ENCODE measurements around the gene GLIS1.

GLIS1 gene

DNA sequence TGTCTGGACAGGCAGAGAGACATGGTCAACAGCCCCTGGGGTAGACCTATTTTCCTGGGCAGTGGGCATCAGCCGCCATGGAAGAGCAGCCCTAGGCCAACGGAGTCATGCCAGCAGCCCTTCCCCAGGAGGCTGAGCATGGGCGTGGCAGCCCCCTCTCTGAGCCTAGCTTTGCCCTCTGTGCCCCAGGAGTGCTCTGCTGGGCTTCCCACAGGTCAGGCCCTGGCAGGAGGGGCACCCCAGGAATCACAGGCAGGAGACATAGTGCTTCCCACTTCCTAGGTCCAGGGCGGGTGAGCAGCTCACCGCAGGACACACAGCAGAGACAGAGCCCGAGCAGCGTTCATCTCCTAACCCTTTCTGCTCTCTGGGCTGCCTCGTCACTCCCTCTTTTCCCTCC, 132.8 kb downstream of the GLIS1 start:
- DNase-seq = no peak

DNA sequence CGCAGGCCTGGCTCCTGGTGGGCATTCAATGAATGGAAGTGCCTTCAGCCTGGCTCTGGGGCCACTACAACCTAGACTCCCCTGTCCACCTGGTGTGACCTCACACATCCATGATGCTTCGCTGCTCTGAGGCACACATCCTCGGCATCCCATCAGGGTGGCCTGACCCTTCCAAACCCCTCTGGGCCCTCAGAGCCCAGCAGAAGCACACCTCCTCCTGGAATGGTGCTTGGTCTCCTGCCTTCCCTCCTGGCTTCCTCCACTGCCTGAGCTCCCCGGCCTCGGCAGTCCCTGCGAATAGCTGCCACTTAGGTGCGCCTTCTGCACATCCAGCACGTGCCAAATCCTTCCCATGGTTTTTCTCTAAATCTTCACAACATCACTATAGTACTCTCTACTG, 133.8 kb downstream of the GLIS1 start:
- no peak for DNase-seq

DNA sequence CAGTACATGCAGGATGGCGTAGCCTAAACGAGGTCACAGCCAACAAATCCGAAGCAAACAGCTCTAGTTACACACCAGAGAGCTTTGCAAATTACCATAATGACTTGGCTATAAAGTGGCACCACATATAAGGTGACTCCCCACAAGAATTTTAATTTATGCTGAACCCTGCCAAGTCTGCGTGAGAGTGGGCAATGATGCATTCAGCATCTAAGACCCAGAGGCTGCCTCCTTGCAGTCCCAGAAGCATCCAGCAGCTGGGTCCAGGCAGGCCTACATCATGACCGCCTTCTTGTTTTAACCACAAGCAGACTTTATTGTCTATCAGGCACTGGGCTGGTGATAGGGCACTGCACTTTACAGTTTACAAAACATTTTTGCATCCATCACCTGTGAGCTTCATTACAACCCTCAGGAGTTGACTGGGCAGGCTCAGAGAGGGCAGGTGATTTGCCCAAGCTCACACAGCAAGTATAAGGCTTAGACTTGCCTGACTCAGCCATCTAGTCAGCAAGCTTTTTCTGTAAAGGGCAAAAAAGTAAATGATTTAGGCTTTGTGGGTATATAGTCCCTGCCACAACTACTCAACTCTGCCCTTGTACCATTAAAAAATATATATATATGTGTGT, 134.6 kb downstream of the GLIS1 start:
- DNase-seq = no peak

DNA sequence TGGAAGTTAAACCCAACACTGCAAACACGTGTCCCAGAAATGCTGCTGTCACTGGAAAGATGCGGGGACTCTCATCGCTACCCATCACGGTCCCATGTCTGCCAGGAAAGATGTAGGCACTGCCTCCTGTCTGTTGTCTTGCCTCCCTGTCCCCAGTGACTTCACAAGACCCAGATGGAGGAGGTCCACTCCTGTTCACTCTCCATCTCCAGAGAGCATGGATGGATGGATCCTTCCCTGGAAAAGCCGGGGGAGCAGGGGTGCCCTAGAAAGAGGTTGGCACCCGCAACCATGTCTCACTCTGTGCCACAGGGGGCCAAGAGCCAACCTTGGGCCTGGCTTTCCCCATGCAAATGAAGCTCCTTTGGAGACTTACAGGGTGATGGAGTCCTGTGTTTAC, 135.5 kb downstream of the GLIS1 start:
- DNase-seq = no peak

DNA sequence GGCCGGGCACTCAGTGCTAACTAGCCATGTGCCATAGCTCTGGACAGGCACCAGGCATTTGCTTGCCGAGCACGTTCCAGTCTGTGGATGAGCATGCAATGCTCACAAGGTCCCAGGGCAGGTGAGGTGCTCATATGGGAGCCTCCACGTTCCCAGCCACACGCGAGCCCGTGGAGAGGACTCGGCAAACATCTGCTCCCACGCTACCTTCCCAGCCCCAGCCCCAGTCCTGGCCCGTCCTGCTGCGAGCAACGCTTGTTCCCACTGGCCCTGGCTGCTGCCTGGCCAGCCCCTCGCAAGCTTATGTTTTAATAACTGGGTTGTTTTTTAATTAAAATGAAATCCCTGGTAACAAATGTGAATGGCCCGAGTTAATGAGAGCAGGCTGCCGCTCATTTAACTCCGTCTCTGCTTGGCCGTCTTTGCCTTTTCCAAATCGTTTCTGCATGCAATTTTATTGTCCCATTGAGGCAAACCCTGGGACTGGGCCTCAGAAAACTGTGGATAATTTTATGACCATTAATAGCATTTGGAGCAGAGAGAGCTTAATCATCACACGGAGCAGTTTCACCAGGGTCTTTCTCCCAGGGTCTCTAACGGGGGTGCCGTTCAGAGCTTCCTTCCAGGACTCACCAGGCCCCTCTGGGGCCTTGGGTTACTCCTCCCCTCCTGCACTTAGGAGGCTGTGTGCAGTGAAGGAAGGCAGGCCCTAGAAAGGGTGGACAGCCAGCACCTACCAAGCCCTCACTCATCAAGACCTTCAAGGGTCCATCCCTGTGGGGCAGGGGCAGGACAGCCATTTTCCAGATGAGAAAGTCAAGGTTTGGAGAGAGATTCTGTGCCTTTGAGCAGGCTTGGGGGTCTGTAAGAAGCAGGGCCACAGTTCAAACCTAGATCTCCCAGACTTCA, 136.8 kb downstream of the GLIS1 start:
- no peak for DNase-seq

DNA sequence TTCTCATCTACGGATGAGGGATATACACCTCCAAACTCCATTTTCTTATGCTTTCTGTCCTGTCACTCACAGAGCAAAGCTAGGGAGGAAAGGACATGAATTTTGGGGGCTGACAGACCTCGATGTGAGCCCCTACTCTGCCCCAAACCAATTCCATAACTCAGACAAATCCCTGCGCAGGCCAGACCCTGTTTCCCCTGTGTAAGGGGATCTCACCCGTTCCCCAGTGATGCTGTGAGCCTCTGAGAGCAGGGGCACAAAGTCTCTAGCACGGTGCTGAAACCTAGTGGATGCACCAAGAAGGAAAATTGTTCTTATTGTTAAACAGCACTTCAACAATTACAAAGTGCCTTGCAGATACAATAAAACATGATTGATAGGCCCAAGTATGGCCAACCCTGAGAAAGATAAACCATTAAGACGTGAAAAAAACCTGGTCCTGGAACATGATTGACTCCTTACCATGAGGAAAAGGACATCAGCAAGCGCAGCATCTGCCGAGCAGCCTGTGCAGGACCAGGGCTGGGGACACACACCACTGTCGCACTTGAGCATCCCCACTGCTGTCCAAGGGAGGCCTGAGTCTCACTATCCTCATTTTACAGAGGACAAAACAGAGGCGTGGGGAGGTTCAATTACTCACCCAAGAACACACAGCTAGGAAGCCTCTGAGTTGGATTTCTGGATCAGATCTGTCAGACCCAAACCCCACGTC, 137.8 kb downstream of the GLIS1 start:
- DNase-seq = no peak

DNA sequence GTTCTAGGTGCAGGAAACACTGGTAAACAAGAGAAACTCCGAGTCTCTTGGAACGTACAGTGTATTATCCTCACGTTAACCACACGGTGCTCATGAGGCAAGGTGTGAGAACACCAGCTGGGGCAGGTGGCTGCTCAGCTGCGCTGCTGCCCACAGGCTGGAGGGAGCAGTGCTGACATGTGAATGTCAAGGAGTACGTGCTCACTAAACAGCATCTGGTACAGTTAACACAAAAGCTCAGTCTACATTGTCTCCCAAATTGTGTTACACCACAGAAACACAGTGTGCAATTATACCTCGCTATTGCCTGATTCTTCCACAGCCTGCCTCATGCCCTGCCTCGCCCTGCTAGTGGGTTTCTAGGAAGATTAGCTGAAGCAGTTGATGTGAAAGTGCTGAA, 138.4 kb downstream of the GLIS1 start:
- DNase-seq = no peak

DNA sequence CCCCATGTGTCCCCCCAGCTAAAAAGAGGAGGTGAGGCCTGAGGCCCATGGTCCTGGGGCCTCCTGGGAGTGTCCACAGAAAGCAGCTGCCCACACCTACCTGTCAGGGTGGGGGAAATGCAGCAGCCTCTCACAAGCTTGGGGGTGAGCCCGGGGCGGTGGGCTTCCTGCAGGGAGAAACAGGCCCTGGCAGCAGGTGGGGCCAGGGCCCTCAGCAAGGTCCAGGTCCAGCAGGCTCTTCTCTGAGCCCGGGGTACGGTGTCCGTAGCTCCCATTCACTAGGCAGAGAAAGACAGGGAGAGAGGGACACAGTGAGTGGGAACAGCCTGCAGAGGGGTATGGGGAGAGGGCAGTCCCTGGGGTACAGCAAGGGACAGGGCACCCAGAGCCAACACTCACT, 139.0 kb downstream of the GLIS1 start:
- no peak for DNase-seq

DNA sequence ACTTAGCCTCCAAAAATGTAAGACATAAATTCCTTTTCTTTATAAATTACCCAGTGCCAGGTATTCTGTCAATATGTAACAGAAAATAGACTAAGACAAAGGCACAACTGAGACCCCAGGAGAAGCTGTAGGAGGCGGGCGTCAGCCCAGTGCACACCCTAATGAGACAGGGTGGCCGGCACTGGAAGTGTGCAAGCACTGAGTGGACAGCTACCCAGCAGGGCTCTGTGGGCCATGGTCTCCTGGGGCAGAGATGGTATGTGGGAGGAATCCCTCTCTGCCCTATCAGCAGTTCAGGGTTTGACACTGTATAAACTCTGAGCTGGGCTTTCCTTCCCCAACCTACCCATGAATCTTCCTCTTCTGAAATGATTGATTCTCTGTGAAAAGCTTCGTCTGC, 139.5 kb downstream of the GLIS1 start:
- no peak for DNase-seq

DNA sequence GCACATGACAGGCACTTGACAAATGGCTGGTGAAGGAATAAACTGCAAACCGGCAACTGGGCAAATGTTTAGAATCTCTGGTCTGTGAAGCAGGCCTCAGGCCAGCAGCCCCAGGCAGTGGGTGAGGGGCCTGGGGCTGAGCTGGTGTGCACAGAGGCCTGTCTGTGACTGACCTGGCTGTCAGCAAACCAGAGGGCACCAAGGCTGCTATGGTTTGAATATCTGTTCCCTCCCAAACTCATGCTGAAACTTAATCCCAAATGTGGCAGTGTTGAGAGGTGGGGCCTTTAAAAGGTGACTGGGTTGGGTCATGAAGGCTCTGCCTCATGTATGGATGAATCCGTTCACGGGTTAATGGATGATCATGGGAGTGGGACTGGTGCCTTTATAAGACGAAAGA, 140.0 kb downstream of the GLIS1 start:
- no peak for DNase-seq

DNA sequence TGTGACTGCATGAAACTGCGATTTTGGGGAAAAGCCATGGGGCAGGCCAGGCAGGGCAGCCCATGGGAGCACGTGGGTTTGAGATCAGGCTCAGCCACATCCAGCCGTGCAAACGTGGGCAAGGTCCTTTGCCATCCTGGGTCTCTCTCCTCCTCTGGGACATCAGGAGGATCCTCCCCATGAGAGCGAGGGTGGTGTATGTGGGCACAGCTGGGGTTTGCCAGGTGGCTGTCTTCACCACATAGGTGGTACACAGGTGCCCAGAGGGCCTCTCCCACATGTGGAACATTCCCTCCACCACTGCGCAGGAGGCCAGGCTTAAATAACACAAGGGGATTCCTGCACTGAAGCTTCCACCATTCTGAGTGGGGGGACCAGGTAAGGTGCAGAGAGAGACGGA, 143.1 kb downstream of the GLIS1 start:
- no peak for DNase-seq

DNA sequence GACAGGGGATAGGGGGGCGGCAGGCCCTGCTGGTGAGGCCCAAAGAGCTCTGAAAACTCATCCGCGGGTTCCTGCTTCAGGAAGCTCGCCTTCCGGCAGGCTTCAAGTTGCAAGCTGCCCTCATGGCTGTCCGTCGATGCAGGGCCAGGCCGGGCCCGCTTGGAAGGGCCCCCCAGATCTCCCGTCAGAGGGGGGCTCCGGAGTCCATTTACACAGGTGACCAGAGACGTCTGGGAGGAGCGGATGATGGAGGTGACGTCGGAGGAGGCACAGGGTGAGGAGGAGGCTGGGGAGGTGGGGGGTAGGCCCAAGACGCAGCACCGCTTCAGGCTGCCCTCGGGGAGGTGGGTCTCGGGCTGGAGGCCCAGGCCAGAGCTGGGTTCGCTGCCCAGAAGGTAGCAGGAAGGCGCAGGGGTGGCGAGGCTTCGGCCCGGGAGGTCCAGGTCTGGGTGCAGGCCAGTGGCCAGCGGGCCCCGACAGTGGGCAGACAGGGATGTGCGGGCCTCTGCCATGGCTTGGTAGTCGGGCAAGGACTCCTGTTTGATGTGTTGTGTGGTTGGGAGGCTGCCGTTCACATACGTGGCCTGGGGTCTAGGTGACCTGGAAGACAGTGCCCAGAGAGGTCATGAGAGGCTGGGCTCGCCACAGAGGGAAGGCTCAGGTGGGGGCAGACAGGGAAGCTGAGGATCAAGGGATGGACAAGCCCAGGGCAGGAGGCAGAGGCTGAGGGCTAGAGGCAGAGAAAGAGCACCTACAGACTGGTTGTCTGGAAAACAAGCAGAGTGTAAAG, 144.4 kb downstream of the GLIS1 start:
- DNase-seq = no peak

DNA sequence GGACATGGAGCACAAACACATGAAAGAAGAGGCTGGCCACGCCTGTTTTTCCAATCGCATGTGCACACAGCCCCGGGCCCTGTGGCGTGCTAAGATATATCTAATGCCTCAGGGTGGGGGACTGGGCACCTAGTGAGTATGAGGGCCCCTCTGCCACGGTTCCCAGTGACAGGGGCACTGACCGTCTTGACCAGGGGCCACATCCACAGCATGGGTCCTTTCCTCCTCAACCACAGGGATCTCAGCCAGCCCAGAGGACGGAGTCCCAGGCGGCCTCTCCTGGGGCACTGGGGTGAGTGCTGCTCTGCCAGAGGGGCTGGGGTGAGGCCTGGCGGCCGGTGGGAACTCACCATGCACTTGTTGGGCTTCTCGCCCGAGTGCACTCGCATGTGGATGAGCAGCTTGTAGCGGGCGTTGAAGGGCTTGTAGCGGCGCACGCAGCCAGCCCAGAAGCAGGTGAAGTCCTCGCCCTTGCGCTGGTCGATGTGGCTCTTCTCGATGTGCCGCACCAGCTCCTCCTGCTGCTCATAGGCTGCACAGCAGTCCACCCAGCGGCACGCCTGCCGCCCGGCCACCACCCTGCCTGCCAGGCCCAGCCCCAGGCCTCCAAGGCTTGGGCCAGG, 145.1 kb downstream of the GLIS1 start:
- no peak for DNase-seq

DNA sequence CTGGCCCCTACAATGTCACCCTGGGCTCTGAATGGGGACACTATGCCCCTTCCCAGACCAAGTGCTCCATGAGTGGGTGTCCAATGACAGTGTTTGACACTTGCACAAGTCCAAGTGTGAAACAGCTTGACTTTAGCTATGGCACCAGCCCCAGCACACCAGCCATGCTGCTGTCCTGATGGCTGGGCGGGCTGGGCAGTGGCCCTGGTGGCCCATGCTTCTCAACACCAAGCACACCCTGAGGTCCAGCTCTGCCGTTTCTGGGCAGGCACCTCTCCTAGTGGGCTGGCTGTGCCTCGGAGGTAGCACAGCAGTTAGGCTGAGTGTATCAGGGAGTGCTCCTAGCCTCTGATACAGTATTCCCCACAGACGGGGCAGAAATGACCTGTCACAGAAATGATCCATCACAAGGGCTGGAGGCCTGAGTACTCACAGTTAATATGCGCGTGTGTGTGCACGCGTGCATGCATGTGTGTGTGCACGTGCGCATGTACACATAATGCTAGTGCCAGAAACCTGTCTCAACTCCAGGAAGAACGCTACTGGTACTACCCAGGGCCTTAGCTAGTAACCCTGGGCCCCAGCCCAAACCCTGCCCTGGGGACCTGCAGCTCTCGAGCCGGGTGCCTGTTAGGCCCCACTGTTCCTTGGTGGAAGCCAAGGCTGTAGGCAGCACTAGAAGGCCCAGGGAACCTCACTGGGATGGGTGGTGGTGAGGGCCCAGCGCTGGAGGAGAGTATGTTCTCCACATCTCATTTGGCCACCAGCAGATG, 145.8 kb downstream of the GLIS1 start:
- DNase-seq = no peak

DNA sequence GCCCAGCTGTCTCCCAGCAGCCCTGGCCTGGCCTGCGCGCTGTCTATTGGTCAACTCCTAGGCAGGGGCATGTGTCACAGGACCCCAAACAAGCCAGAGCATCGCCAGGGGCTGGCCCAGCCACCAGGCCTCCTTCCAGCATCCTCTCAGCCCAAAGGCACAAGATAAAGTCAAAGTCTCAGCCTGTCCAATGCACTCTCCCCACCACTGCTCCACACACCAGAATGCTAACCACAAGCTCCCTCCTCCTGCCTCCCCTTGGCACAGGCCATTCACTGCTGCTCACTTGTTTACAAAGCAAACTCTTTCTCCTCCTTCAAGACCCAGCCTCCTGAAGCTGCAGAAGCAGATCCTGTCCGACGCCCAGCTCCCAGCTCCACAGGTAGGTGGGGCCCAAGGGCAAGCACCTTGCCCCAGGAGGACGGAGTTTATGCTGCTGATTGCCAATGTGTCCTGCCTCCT, 146.4 kb downstream of the GLIS1 start:
- no peak for DNase-seq

DNA sequence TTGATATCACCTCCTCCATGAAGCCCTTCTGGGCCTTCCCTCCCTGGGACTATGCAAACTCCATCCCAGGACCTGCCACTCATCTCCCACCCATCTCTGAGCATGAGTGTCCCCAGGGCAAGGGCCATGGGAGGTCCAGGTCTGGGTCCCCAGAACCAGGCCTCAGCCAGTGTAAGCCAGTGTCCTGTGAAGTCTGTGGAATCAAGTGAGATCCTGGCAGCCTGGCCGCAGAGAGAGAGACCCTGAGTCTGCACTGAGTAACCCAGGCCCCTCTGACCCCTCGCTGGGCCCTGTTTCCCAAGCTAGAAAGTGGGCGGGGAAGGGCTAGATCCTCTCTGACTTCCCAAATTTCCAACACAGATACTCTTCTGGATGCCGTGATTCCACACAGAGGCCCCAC, 147.0 kb downstream of the GLIS1 start:
- DNase-seq = no peak

DNA sequence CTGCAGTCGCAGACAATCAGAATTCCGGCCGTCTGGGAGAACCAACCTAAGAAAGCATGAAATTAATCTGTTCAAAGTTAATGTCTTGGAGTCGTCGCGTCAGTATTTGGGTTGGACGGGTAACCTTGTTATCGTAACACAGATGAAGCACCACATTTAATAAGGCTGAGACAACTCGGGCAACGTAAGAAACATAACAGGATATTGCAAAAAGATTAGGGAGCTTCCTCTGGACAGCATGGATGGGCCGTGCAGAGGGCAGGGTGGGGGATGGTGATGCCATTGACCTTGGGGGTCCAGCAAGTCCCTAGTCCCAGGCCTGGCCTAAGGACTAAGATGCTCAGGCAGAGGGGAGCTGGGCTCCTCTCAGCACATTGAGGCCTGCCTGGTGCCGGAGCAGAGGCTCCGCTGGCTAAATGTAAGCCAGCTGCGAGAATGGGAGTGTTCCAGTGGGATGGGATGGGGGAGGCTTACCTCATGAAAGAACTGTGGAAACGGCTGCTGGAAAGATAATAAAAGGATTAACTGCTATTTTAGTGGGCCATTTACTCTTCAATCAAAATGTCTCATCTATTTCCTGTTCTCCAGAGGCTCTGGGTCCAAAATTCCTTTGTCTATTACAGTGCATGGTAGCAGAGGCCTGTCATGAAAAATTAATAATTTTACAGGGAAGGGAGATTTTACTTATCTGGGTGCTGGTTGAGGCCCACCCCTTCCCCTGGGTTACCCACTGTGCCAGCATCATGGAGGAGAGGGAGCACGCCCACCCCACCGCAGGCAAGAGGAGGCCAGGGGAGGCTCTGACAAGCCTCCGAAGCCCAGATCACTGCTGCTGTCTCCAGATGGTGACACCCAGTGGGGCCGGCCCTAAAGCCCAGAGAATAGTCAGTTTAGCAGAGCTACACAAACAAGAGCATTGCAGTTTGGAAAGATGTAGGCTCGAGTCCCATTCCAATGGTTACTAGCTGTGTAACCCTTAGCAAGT, 148.1 kb downstream of the GLIS1 start:
- no peak for DNase-seq

DNA sequence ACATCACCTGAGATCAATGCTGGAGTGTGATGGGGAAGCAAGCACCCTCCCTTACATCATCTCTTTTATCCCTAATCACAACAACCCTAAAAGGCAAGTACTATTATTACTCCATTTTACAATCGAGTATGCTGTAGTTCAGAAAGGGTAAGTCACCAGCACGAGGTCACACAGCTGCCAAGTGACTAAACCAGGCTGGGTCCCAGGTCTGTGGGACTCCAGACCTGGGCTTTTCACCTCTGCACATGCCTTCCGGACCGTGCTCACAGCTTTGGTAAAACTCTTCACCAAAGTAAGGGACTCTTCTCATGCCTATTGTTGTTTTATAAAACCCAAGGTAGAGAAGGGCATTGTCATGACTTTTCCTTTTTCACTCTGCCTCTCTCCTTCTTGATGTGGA, 148.9 kb downstream of the GLIS1 start:
- no peak for DNase-seq

DNA sequence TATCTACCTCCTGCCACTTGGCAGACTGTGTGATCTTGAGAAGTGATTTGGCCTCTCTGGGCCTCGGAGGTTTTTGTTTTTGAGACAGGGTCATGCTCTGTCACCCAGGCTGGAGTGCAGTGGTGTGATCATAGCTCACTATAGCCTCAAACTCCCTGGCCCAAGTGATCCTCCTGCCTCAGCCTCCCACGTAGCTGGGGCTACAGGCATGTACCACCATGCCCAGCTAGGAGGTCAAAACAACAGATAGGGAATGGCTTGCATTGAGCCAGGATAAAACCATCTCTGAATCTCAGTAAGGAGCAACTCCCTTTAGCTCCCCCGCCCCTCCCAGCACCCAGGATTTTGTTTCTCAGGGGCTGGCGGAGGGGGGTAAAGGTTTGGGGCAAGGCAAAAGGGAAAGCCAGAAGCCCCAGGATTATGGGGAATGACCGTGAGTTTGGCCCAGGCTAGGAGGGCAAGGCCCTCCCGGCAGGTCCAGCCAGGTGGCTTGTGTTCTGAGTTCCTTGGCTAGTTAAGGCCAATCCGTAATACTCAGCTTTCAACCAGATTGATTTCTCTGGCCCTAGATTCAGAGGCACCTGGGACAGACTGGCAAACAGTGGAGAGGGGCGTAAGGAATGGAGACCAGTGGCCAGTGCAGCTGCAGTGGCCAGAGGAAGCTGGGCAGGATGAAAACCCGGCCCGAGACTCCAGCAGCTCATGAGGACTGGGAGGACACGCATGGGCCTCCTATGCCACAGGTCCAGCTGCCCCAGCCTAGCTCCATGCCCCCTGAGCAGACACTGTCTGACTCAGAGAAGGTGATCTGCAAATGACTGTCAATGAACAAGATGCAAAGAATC, 149.7 kb downstream of the GLIS1 start:
- DNase-seq = no peak

All from stimulated activated naive CD4-positive, alpha-beta T cell treated with Interleukin-2 at 50 U/mL for 16 hours (primary cell).